A673 (cell line): ENCODE results near the gene PTPN14. TPM values are rescaled to one million over a fixed set of nuclear protein-coding genes. Genes with fewer than 3 reads are reported as not detected.

Experiments
- BruUV-seq: library from RNA; stranded (reverse); fragments of 400-500 nt; replicated peaks from 2 replicates; lab custom pipeline; 2021; lab: Mats Ljungman, UMichigan
- CTCF ChIA-PET: fragments of 300-600 bp; sonication (Branson Sonifier 250); formaldehyde crosslinking; loops from one replicate; lab custom pipeline; 2022; ENCODE audit warnings: antibody characterized with exemption; lab: Charles Lee
- POLR2A ChIA-PET: fragments of 300-600 bp; sonication (Branson Sonifier 250); formaldehyde crosslinking; loops from one replicate; lab custom pipeline; 2022; ENCODE audit warnings: antibody characterized with exemption; ENCODE audit not compliant: low non-redundant PET; lab: Charles Lee
- DNase-seq: peaks from one replicate; pipeline ENCODE4 v3.0.0-alpha.2; 2015; ENCODE audit warnings: low spot score
- H3K27ac ChIP-seq: fragments of 200-600 bp; sonication (generic); 2 replicates; pipeline ENCODE4 v1.5.1; 2016; ENCODE audit warnings: mixed run types, low read depth, mild to moderate bottlenecking, mixed read lengths, antibody characterized with exemption, low read length; ENCODE audit not compliant: poor library complexity, severe bottlenecking
- H3K27me3 ChIP-seq: fragments of 200-600 bp; sonication (generic); replicated peaks from 2 replicates; pipeline ENCODE4 v1.6.1; 2017; ENCODE audit warnings: mixed run types, low read depth, mild to moderate bottlenecking, mixed read lengths, antibody characterized with exemption, low read length; ENCODE audit not compliant: insufficient read depth, poor library complexity
- H3K36me3 ChIP-seq: fragments of 200-600 bp; sonication (generic); 2 replicates; pipeline ENCODE4 v1.6.1; 2016; ENCODE audit warnings: mixed run types, mild to moderate bottlenecking, mixed read lengths, antibody characterized with exemption, low read length; ENCODE audit not compliant: insufficient read depth, poor library complexity, severe bottlenecking
- H3K4me1 ChIP-seq: fragments of 200-600 bp; sonication (generic); 2 replicates; pipeline ENCODE4 v1.6.1; 2017; ENCODE audit warnings: mixed run types, mild to moderate bottlenecking, mixed read lengths, antibody characterized with exemption, low read length; ENCODE audit not compliant: insufficient read depth, poor library complexity, severe bottlenecking
- H3K4me3 ChIP-seq: fragments of 200-600 bp; sonication (generic); 2 replicates; pipeline ENCODE4 v1.5.1; 2016; ENCODE audit warnings: low read depth, mixed run types, mild to moderate bottlenecking, mixed read lengths, low read length; ENCODE audit not compliant: poor library complexity, severe bottlenecking
- H3K9me3 ChIP-seq: fragments of 200-600 bp; sonication (generic); 2 replicates; pipeline ENCODE4 v1.6.1; 2016; ENCODE audit warnings: mixed run types, low read depth, mild to moderate bottlenecking, mixed read lengths, antibody characterized with exemption, low read length; ENCODE audit not compliant: poor library complexity, severe bottlenecking
- EZH2 ChIP-seq: fragments of 200-600 bp; sonication (generic); IDR thresholded peaks from 2 replicates; pipeline ENCODE4 v1.6.1; 2017; ENCODE audit warnings: borderline replicate concordance, low read depth, mild to moderate bottlenecking, mixed read lengths, antibody characterized with exemption, low read length; ENCODE audit not compliant: poor library complexity, severe bottlenecking
- intact Hi-C: fragments of 100-400 bp; cut with micrococcal nuclease; formaldehyde crosslinking; loops from one replicate; pipeline ENCODE4 v1.10.0; 2022; ENCODE audit not compliant: unreplicated experiment
- total RNA-seq: library from RNA; stranded (reverse); gene quantifications from 2 replicates; pipeline ENCODE4 v1.2.3, GENCODE V29; 2021
- TF ChIP-seq, protein P1 (sequence below): fragments of 300-800, 200-600 bp; sonication (generic); conservative IDR thresholded peaks from 2 replicates; pipeline ENCODE4 v1.5.1; 2017; ENCODE audit warnings: low read depth, mild to moderate bottlenecking, antibody characterized with exemption, low read length, moderate library complexity, mixed read lengths

The PTPN14 gene
- total RNA-seq, 1 experiment from 2014 or later = 114 TPM

DNA sequence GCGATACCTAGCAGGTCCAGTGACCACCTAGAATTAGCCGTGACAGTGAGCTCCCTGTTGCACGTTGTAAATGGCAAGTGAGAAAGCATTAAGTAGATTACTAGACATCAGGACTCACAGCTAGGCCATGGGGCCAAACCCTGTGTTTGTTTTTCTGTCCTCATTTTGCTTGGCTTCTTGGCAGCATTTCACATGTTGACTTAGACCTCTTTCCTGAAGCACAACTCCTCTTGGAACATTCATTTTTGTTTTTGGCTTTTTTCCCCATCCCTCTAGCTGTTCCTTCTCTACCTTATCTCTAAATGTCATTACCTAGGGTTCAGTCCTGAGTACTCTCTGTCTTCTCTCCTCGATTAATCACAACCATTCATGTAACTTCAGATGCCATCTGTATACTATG, 16.9 kb upstream of the PTPN14 start:
- intact Hi-C loops = no loop called here
- Histone ChIP-seq H3K27ac (no peak overlapping the region), H3K36me3 (no peaks in the 10 kb centered on the region), H3K27me3 (no peaks in the 10 kb centered on the region), H3K4me1 (peaks cover 24% of the 10 kb centered on the region), H3K4me3 (no peak overlapping the region), H3K9me3 (no peaks in the 10 kb centered on the region)
- no peak for DNase-seq
- CTCF ChIA-PET = no interaction called here
- BruUV-seq = no TSS peak
- POLR2A ChIA-PET = no interaction called here
- no peak for TF ChIP-seq EZH2
- TF ChIP-seq, protein P1, sequence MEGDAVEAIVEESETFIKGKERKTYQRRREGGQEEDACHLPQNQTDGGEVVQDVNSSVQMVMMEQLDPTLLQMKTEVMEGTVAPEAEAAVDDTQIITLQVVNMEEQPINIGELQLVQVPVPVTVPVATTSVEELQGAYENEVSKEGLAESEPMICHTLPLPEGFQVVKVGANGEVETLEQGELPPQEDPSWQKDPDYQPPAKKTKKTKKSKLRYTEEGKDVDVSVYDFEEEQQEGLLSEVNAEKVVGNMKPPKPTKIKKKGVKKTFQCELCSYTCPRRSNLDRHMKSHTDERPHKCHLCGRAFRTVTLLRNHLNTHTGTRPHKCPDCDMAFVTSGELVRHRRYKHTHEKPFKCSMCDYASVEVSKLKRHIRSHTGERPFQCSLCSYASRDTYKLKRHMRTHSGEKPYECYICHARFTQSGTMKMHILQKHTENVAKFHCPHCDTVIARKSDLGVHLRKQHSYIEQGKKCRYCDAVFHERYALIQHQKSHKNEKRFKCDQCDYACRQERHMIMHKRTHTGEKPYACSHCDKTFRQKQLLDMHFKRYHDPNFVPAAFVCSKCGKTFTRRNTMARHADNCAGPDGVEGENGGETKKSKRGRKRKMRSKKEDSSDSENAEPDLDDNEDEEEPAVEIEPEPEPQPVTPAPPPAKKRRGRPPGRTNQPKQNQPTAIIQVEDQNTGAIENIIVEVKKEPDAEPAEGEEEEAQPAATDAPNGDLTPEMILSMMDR = no peak

DNA sequence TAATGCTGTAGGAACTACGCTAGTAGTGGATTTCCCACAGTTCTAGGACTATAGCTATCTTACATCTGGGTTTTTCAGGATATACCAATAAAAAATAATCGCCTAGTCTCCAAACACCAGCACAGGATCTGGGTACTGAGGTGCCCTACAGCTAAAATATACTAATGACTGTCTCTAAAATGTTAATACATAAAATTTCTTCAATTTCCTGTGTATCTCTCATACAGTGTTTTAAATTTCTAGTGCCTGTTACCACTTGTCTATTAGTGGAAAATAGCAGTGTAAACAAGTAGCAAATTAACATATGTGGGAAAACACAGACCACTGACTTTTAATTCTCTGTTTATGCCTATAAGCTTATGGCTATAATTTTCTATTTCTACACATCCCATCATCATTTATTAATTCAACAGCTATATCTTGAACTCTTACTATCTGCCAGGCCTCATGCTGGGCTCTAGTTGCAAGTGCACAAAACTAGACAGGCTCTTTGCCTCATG, 16.1 kb upstream of the PTPN14 start:
- ChIA-PET CTCF (no interaction called here), POLR2A (no interaction called here)
- Histone ChIP-seq H3K27ac (no peak overlapping the region), H3K9me3 (no peaks in the 10 kb centered on the region), H3K27me3 (no peaks in the 10 kb centered on the region), H3K4me3 (no peak overlapping the region), H3K4me1 (peaks cover 16% of the 10 kb centered on the region), H3K36me3 (no peaks in the 10 kb centered on the region)
- no peak for DNase-seq
- no peak for TF ChIP-seq EZH2
- TF ChIP-seq, protein P1 = no peak
- no TSS peak for BruUV-seq
- intact Hi-C loops = no loop called here

DNA sequence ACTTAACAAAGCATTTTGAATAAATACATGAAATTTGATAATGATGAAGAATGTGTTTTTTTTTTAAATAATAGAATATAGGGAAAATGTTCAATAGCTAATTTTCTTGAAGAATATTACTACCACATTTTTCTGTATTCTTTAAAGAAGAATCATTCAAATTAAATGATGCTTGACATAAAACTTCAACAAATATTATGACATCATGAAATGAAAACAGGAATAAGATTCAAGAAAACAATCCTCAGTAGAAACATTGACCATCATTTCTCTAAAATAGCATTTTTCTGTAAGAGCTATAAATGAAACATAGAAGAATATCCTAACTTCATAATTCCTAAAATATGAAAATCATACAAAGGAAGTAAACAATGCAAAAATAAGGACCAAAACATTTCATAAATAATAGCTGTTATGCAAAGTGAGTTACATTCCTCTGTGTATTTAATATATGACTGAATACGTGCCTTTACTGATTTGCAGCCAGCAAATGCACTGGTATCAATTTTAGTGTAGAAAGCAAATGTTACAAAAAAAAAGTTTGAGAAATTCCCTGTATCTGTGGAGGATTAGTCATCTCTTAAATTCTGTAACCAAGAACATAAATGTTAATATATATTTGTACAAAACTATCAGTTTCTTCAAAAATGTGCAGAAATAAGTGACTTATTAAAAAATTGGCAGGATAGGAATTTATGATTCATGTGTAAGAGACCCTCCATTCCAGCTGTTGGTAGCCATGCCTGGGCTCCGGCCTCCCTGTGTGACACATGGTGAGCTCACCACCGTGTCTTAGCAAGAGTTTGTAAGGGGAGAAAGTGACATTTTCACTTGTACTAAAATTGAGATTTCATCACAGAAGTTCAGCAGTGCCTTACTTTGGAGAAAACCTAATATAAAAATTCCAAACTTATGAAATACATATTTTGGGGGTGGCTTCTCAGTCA, 15.0 kb upstream of the PTPN14 start:
- intact Hi-C loops = no loop called here
- no peak for TF ChIP-seq EZH2
- TF ChIP-seq, protein P1 = no peak
- POLR2A ChIA-PET = interaction anchor here (0.5 to 0.7 kb wide), 2 partner anchors 32 to 45 kb away, joined by 3 to 4 read pairs; no protein-coding TSS in a partner anchor
- H3K9me3 ChIP-seq = no peaks in the 10 kb centered on the region
- peaks cover 16% of the 10 kb centered on the region for H3K4me1 ChIP-seq
- no peak for DNase-seq
- no peak overlapping the region for H3K27ac ChIP-seq
- H3K36me3 ChIP-seq = no peaks in the 10 kb centered on the region
- H3K4me3 ChIP-seq = no peak overlapping the region
- CTCF ChIA-PET = interaction anchor here (0.6 kb wide), 1 partner anchor 24 kb away, joined by 5 read pairs; no protein-coding TSS in a partner anchor
- BruUV-seq = no TSS peak
- no peaks in the 10 kb centered on the region for H3K27me3 ChIP-seq
